GM19397 (cell line): ENCODE data around the gene SDCCAG8.

Experiments
- ATAC-seq: cut with Tn5 transposase; IDR thresholded peaks from one replicate; pipeline ENCODE4 v1.9.1; 2021; ENCODE audit warnings: mild to moderate bottlenecking, moderate library complexity; ENCODE audit not compliant: unreplicated experiment

SDCCAG8 gene

GRCh38 chr1:243497939-243498681, 242.3 kb downstream of the SDCCAG8 start:
- no peak for ATAC-seq

- no peak for ATAC-seq
Observed at GRCh38 chr1:243499248-243499647, 243.4 kb downstream of the SDCCAG8 start.

DNA sequence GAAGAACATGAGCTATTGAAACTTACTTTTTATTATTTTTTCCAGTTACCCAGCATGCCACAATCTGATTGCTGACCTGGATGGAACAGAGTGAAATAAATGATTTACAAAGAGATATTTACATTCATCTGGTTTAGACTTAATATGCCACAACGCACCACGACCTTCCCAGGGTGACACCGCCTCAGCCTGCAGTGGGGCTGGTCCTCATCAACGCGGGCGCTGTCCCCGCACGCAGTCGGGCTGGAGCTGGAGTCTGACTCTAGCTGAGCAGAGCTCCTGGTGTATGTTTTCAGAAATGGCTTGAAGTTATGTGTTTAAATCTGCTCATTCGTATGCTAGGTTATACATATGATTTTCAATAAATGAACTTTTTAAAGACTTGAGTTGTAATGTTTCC, 243.9 kb downstream of the SDCCAG8 start:
- ATAC-seq: no peak

DNA sequence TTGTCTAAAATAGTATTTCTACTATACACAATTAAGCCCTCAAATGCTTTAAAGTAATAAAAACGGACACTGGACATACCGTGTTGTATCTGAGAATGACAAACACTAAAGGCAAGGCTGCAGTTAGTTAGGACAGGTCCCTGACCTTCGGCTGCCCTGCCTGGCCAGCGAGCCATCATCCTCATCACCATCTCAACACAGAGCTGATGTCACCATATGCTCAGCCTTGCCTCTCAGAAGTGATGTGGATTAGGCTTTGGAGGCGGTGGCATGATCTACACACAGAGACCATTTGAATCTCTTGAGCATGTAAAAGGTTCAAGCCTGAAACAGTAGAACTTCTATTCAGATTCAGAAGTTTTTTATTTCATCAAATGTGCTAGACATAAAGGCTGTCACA, 244.7 kb downstream of the SDCCAG8 start:
- ATAC-seq: no peak

DNA sequence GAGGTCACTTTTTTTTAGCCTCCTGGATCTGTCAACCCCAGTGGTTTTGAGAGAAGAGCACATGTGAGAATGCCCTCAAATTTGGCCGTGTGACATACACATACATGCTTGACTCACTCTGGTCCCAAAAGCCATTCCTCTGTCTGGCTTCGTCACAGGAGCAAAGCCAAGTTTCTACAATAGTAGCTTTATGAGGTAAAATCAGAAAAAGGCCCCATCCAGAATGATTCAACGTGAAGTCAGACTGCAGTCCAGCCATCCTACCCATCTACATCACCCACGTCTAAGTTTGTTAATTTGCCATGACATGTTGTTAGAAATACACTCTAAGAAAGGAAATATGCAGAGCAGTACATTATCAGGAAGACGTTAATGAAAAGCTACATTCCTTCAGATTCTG, 245.2 kb downstream of the SDCCAG8 start:
- no peak for ATAC-seq

GRCh38 chr1:243503155-243503554, 247.3 kb downstream of the SDCCAG8 start:
- no peak for ATAC-seq

- ATAC-seq: no peak
Observed at GRCh38 chr1:243505986-243506689, 250.3 kb downstream of the SDCCAG8 start.

DNA sequence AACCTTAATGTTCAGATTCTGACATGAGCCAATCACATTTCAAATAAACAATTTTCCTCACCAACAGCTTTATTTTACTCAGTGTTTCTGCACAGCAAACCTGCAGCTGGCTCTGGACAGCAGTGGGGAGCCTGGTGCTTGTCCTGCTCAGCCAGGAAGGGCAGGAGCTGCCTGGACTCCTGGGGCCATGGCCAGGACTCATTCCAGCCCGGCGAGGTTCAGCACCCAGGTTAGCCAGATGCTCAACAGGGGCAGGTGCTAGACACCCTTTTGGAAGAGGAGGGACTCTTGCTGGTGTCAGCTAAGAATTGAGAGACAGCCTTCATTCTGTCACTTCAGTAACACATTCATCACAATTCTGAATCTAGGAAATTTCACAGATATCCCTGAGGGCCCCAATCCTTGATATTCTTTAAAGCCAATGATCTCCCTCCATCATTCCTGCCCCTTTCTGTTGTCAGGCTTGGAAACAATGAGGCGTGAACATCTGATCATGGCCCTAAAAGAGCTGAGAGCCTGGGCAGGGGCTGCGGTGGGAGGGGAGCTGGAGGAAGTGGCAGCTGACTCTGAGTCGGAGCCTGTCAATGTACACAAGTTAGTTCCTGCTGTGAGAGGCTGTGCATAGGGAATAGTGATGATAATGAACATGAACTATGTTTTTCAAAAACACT, 251.3 kb downstream of the SDCCAG8 start:
- ATAC-seq: no peak

DNA sequence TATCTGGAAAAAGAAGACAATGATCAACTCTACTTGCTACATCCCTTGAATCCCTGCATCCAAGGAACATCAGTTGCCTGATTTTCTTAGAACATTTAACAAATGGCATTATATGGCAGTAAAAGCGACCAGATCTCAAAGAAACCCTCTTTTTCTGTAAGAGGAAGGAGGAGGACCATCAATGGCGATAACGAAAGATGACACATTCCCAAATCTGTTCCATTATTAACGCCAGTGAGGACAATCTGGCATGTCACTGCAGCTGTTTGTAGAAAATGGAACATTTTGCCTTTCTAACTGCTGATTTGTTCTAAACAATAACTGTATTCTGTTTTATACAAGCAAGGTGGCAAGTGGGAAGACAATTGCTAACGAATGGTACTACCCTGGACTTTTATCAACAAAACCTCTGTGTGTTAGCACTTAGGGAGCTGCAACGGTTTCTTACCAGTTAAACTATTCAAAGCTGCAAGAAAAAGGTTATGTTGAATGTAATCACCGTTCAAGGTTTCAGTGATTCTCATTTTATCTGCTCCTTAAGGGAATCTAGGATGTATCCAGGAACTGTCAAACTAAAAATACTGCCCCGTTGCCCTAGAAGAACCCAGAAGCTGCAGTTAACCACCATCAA, 251.9 kb downstream of the SDCCAG8 start:
- ATAC-seq: no peak

DNA sequence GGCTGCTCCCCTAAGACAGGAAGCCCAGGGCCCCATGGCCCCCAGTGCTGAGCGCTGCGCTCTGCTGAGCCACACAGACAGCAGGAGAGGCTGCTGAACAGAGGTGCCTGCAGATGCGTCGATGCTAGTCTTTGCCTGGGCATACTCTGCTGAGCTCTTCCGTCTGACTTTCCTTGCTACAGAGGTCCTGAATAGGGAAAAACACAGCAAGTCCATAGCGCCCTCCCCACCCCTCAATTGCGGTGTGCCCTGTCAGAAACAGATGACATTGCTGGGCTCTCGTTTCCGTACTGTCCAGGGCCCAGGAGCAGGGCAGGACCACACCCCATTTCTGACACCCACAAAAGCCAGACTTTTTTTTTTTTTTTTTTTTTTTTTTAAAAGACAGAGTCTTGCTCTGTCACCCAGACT, 252.5 kb downstream of the SDCCAG8 start:
- ATAC-seq: peak; percentile 75

DNA sequence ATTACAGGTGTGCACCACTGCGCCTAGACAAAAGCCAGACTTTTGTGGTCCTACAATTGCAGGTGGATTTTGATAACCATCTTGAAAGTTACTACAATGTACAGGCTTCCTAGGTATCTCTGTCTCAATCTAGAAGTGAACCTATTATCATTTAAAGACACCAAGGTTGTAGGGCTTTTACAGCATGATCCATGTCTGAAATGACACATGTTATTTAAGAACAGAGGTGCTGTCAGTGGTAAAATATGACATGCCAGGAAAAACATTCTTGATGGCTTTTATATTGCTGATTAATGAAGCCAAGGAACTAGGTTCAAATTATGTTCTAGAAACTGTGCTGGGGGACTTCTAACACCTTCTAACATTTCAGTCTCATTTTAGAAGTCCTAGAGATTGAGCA, 253.1 kb downstream of the SDCCAG8 start:
- ATAC-seq: no peak

GRCh38 chr1:243510928-243511327, 255.1 kb downstream of the SDCCAG8 start:
- ATAC-seq: no peak

GRCh38 chr1:243513726-243514491, 258.1 kb downstream of the SDCCAG8 start:
- no peak for ATAC-seq

DNA sequence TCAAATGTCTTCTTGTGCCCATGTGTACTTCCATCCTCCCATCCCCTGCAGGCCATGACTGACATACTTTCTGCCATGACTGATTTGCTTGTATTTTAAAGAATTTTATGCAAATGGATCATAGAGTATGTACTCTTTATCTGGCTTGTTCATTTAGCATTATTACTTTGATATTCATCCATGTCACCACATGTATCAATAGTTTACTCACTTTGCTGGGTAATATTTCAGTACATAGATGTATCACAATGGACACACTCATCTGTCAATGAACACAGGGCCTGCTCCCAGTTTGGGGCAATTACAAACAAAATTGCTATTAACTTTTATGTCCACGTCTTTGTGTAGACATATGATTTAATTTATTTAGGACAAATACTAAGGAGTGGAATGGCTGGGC, 259.1 kb downstream of the SDCCAG8 start:
- ATAC-seq: no peak

DNA sequence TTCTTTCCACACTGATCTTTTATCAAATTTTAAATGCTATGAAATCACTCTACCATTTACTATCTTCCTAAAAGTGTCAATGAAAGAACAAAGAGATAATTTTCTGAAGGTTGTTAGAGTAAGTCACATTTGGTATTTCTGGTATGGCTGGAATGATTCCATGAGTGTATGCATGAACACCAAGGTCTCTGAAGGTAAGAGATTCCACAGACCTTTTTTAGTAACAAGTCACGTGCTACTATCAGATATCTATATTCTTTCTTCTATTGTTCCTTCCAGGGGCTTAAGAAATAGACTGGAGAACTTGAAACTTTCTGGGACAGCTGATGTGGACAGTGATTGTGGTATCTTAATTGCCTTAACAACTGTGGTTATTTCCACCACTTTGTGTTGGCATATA, 265.0 kb downstream of the SDCCAG8 start:
- no peak for ATAC-seq

GRCh38 chr1:243523766-243524165, 267.9 kb downstream of the SDCCAG8 start:
- no peak for ATAC-seq

DNA sequence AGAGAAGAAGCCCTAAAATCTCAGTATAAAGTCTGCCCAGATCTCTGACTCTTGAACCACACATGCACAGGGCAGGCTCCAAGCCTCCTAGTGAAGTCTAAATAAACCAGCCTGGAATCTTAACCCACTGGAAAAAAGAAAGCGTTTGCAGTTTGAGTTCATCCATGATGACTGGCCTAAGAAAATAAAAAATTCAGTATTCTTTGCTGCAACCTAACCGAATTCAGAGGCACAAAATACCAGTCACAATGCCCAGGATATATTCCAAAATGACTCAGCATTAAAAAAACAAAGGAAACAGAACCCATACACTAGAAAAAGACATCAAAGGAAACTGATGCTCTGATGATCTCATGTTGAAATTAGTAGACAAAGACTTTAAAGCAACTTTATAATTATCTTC, 269.2 kb downstream of the SDCCAG8 start:
- no peak for ATAC-seq

- no peak for ATAC-seq
Observed at GRCh38 chr1:243526180-243526579, 270.3 kb downstream of the SDCCAG8 start.

GRCh38 chr1:243528459-243529121, 272.7 kb downstream of the SDCCAG8 start:
- ATAC-seq: no peak

DNA sequence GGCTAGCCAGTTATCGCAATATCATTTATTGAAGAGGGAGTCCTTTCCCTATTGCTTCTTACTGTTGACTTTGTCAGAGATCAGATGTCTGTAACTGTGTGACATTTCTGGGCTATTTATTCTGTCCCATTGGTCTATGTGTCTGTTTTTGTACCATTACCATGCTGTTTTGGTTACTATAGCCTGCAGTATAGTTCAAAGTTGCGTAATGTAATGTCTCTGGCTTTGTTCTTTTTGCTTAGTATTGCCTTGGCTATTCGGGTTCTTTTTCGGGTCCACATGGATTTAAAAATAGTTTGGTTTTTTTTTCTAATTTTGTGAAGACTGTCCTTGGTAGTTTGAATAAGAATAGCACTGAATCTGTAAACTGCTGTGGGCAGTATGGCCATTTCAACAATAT, 273.7 kb downstream of the SDCCAG8 start:
- no peak for ATAC-seq
